ENCODE measurements around the gene MPRIP. TPM values are rescaled to one million over a fixed set of nuclear protein-coding genes. Genes with fewer than 3 reads are reported as not detected.

MPRIP gene
- total RNA-seq, 4 donors from 2014 or later = 61.5 to 407 (median 103) TPM

DNA sequence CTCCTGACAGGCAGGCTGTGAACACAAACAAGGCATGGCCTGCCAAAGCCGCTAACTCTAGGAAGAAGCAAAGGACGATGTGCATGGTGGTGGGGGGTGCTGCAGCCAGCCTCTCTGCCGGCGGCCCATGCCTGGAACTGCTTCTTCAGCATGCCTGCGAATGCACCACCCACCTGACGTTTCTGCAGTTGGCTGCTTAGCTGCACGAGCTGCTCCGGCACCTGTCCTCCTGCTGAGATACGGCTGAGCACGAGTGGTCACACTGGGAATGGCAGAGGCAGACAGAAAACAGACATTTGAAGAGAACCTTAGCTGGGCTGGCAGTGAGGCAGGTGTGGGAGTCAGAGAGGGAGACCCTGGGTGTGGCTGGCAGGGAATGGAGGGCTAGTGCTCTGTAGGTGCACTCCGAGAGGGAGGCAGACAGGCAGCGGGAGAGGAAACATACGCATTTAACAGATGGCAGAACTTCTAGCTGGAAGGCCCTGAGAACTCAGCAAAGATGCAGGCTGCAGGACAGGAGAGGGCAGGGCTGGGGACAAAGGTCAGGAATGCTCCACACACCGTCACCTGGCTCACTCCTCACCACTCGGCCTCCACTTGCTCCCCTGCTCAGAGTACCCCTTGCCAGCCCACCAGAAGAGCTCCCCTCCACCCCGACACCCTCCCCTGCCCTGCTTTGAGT is 189.5 kb downstream of the MPRIP start:
- DNase-seq = no peak
- H3K4me1 ChIP-seq = peaks cover 0 to 4% of the 10 kb centered on the region in 2 donors
- no peaks in the 10 kb centered on the region for H3K9me3 ChIP-seq
- no peaks in the 10 kb centered on the region for H3K36me3 ChIP-seq
- no peak for TF ChIP-seq POLR2A (IDR thresholded peaks at IDR 0.05)
- H3K4me3 ChIP-seq = no peak overlapping the region
- no peaks in the 10 kb centered on the region for H3K27me3 ChIP-seq
- no peak overlapping the region for H3K27ac ChIP-seq
- intact Hi-C loops (cut with DNase I; ENCODE audit: low total_unique reads) = no loop called here

DNA sequence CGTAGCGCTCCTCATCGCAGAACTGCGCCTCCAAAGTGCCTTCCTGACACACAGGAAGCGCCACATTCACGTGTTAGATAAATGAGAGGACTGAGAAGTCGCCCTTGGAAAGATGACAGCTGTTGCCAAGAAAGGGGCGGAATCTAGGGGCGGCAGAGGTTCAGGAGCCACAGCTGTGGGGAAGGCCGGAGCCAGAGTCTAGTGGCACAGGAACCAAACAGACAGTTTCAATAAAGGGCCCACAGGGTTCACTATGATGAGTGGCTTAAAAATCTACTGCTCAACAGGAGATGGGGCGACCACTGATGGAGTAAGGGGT is 190.0 kb downstream of the MPRIP start:
- Histone ChIP-seq H3K9me3 (no peaks in the 10 kb centered on the region), H3K4me3 (no peak overlapping the region), H3K4me1 (peaks cover 0 to 4% of the 10 kb centered on the region in 2 donors), H3K36me3 (no peaks in the 10 kb centered on the region), H3K27ac (no peak overlapping the region), H3K27me3 (no peaks in the 10 kb centered on the region)
- intact Hi-C loops (cut with DNase I; ENCODE audit: low total_unique reads) = no loop called here
- no peak for DNase-seq
- no peak for TF ChIP-seq POLR2A (IDR thresholded peaks at IDR 0.05)
- TF ChIP-seq, protein P1, sequence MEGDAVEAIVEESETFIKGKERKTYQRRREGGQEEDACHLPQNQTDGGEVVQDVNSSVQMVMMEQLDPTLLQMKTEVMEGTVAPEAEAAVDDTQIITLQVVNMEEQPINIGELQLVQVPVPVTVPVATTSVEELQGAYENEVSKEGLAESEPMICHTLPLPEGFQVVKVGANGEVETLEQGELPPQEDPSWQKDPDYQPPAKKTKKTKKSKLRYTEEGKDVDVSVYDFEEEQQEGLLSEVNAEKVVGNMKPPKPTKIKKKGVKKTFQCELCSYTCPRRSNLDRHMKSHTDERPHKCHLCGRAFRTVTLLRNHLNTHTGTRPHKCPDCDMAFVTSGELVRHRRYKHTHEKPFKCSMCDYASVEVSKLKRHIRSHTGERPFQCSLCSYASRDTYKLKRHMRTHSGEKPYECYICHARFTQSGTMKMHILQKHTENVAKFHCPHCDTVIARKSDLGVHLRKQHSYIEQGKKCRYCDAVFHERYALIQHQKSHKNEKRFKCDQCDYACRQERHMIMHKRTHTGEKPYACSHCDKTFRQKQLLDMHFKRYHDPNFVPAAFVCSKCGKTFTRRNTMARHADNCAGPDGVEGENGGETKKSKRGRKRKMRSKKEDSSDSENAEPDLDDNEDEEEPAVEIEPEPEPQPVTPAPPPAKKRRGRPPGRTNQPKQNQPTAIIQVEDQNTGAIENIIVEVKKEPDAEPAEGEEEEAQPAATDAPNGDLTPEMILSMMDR (IDR thresholded peaks at IDR 0.05) = no peak

DNA sequence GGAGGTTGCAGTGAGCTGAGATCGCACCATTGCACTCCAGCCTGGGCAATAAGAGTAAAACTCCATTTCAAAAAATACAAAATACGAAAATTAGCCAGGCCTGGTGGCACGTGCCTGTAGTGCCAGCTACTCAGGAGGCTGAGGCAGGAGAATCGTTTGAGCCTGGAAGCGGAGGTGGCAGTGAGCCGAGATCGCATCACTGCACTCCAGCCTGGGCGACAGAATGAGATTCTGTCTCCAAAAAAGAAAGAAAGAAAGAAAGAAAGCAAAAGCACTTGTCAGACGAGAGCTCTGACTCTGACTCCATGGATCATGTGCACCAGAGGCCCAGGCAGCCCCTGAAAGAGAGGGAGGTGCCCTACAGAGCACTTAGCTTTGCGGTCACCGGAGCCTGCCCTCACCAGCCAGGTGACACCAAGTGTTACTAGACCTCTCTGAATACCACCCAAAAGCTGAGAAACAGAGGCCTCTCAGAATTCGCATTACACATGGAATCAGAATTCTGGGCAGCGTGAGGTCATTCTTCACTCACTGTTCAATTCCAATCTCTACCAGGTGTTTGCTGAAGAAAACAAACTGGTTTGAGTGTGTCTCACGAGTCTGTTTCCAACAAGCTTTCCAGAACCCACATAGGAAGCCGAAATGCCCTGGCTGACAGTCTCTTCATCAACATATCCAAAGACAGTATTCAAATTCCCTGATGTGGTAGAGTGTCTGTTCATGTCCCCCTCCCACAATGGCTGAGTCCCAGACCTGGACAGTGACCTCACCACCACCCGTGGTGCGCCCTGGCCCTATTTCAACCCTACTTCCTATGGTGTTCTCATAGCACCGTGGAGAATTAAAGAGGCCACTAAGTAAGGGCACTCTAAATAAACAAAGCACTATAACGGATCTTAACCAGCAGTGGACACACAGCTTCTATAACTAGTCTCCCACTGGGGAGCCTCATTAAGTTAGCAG is 193.2 kb downstream of the MPRIP start:
- Histone ChIP-seq H3K9me3 (no peaks in the 10 kb centered on the region), H3K4me1 (peaks cover 0 to 4% of the 10 kb centered on the region in 2 donors)

DNA sequence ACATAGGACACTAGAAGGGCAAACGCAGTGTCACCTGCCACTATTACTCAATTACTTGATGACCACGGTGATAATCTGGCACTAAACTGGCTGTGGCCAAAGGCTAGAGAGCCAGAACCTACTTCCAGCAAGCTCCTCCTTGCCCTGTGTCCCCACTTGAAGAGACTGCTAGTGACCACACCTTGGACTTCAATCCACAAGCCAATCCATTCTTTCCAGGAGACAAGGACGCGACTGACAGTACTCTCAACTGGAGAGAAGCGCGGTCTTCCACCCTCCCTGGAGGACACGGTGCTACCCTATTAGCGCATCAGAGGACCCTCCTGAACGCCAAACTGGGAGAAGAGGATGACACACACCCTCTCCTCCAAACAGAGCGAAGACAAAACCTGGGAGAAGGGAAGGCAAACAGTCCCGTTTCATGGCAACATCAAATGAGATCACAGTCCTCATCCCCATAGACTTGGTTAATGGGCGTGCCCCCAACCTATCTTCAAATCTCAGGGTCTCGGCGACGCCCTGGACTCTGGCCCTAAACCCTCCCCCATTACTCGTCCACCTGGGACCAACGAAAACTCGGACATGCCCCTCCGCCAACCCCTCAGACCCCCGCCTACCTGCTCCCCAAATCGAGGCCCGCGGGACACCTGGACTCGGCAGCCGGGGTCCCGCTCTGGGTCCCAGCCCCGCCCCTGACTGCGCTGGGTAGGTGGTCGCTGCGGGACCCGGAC is 194.2 kb downstream of the MPRIP start:
- peak in 1 of 2 donors; percentile 32 for DNase-seq
- H3K4me1 ChIP-seq = peaks cover 0 to 4% of the 10 kb centered on the region in 2 donors

More for the DNA sequence above, 193.2 kb downstream of the MPRIP start:
- Histone ChIP-seq H3K27me3 (no peaks in the 10 kb centered on the region), H3K4me3 (peak overlapping the region; percentile 100), H3K36me3 (no peaks in the 10 kb centered on the region), H3K27ac (peak overlapping the region; percentile 96 to 97)
- TF ChIP-seq, protein P1 (IDR thresholded peaks at IDR 0.05) = no peak
- no peak for TF ChIP-seq POLR2A (IDR thresholded peaks at IDR 0.05)
- intact Hi-C loops (cut with DNase I; ENCODE audit: low total_unique reads) = no loop called here
- no peak for DNase-seq

More for the DNA sequence above, 194.2 kb downstream of the MPRIP start:
- TF ChIP-seq, protein P1 (IDR thresholded peaks at IDR 0.05) = no peak
- TF ChIP-seq POLR2A (IDR thresholded peaks at IDR 0.05) = no peak
- intact Hi-C loops (cut with DNase I; ENCODE audit: low total_unique reads) = no loop called here
- no peaks in the 10 kb centered on the region for H3K9me3 ChIP-seq
- no peaks in the 10 kb centered on the region for H3K36me3 ChIP-seq
- H3K27ac ChIP-seq = peak overlapping the region; percentile 96 to 97
- peak overlapping the region; percentile 100 for H3K4me3 ChIP-seq
- no peaks in the 10 kb centered on the region for H3K27me3 ChIP-seq
